GM12892 (cell line): Measurements from ENCODE around the gene THADA.

Source experiments
- POLR2A ChIP-seq: IDR thresholded peaks from 2 replicates; pipeline ENCODE4 v1.6.1; 2011; ENCODE audit warnings: low read depth, low read length, control low read depth
- POLR2AphosphoS5 ChIP-seq: IDR thresholded peaks from 2 replicates; pipeline ENCODE4 v1.6.1; 2011; ENCODE audit warnings: low read depth, low read length, control low read depth
- TAF1 ChIP-seq: IDR thresholded peaks from 2 replicates; pipeline ENCODE4 v1.6.1; 2011; ENCODE audit warnings: low read depth, mild to moderate bottlenecking, control low read depth, low read length, borderline replicate concordance

- TF ChIP-seq POLR2A (no peak), POLR2AphosphoS5 (no peak), TAF1 (no peak)
Observed at GRCh38 chr2:43643680-43644079, 47.8 kb upstream of the THADA start.
